Effector memory CD4-positive, alpha-beta T cell (primary cell): ENCODE results near the gene CEP170B.
"Not testable (repeated sequence)": the region's sequence is repeated elsewhere in the genome, so short reads cannot be mapped to it uniquely, and the experiment has no call there.

ENCODE experiments used
- DNase-seq, 3 donors: peaks; one replicate each; pipeline ENCODE4 v3.0.0-alpha.2; 2020
- H3K27ac ChIP-seq: 2 replicates; pipeline ENCODE4 v1.7.0; 2013; ENCODE audit warnings: mild to moderate bottlenecking, low read length, moderate library complexity; ENCODE audit not compliant: insufficient read depth, poor library complexity, severe bottlenecking
- H3K27me3 ChIP-seq: replicated peaks from 2 replicates; pipeline ENCODE4 v1.7.0; 2013; ENCODE audit warnings: mild to moderate bottlenecking, low read length; ENCODE audit not compliant: insufficient read depth, control insufficient read depth, poor library complexity, severe bottlenecking
- H3K36me3 ChIP-seq: 2 replicates; pipeline ENCODE4 v1.7.0; 2013; ENCODE audit warnings: mild to moderate bottlenecking, low read length, moderate library complexity; ENCODE audit not compliant: control insufficient read depth, insufficient read depth
- H3K4me1 ChIP-seq: 2 replicates; pipeline ENCODE4 v1.7.0; 2013; ENCODE audit warnings: low read length, mild to moderate bottlenecking; ENCODE audit not compliant: control insufficient read depth, insufficient read depth, poor library complexity, severe bottlenecking
- H3K4me3 ChIP-seq: 2 replicates; pipeline ENCODE4 v1.7.0; 2013; ENCODE audit warnings: low read length, low read depth, mild to moderate bottlenecking; ENCODE audit not compliant: insufficient read depth, poor library complexity, severe bottlenecking
- H3K9me3 ChIP-seq: 2 replicates; pipeline ENCODE4 v1.7.0; 2013; ENCODE audit warnings: mild to moderate bottlenecking, low read length, moderate library complexity; ENCODE audit not compliant: control insufficient read depth

The CEP170B gene

GRCh38 chr14:104919152-104919992 lies 54.3 kb downstream of the CEP170B start:
- H3K36me3 ChIP-seq, DNase-seq, H3K4me3 ChIP-seq, H3K9me3 ChIP-seq, H3K27ac ChIP-seq, H3K27me3 ChIP-seq, H3K4me1 ChIP-seq: not testable (repeated sequence)

- DNase-seq, result no peak
- Histone ChIP-seq H3K27me3 (peaks cover 5% of the 10 kb centered on the region), H3K4me3 (no peak overlapping the region), H3K27ac (no peak overlapping the region), H3K36me3 (no peaks in the 10 kb centered on the region), H3K9me3 (no peaks in the 10 kb centered on the region), H3K4me1 (no peaks in the 10 kb centered on the region)
These were observed 54.9 kb downstream of the CEP170B start for GRCh38 chr14:104919993-104920315.

GRCh38 chr14:104923640-104924420 lies 58.8 kb downstream of the CEP170B start:
- Histone ChIP-seq H3K27me3 (peaks cover 8% of the 10 kb centered on the region), H3K27ac (no peak overlapping the region), H3K36me3 (no peaks in the 10 kb centered on the region), H3K9me3 (no peaks in the 10 kb centered on the region), H3K4me1 (no peaks in the 10 kb centered on the region), H3K4me3 (no peak overlapping the region)
- no peak for DNase-seq

- Histone ChIP-seq H3K4me3 (no peak within 1 kb of the TSS), H3K36me3 (no peaks in the 10 kb centered on the region), H3K9me3 (no peaks in the 10 kb centered on the region), H3K4me1 (no peaks in the 10 kb centered on the region), H3K27ac (no peak within 1 kb of the TSS), H3K27me3 (peaks cover 8% of the 10 kb centered on the region)
- no peak for DNase-seq
These were observed 59.5 kb downstream of the CEP170B start, which contains the start of gene PLD4 for GRCh38 chr14:104924421-104925213. TSS of gene PLD4 (plus strand) at chr14:104924879. CDS start at chr14:104927141, 2,262 bp downstream.

GRCh38 chr14:104925214-104925854 lies 60.3 kb downstream of the CEP170B start:
- Histone ChIP-seq H3K4me1 (no peaks in the 10 kb centered on the region), H3K4me3 (no peak overlapping the region), H3K27me3 (peaks cover 8% of the 10 kb centered on the region), H3K27ac (no peak overlapping the region), H3K9me3 (no peaks in the 10 kb centered on the region), H3K36me3 (no peaks in the 10 kb centered on the region)
- no peak for DNase-seq

GRCh38 chr14:104925855-104926609 lies 61.0 kb downstream of the CEP170B start:
- no peaks in the 10 kb centered on the region for H3K9me3 ChIP-seq
- peaks cover 8% of the 10 kb centered on the region for H3K27me3 ChIP-seq
- no peak for DNase-seq
- H3K36me3 ChIP-seq, result no peaks in the 10 kb centered on the region
- no peaks in the 10 kb centered on the region for H3K4me1 ChIP-seq
- H3K4me3 ChIP-seq, result no peak overlapping the region
- no peak overlapping the region for H3K27ac ChIP-seq

GRCh38 chr14:104926619-104927431 lies 61.8 kb downstream of the CEP170B start:
- no peak overlapping the region for H3K4me3 ChIP-seq

GRCh38 chr14:104927432-104927816 lies 62.4 kb downstream of the CEP170B start:
- Histone ChIP-seq H3K4me3 (no peak overlapping the region), H3K36me3 (no peaks in the 10 kb centered on the region), H3K27ac (no peak overlapping the region), H3K4me1 (no peaks in the 10 kb centered on the region), H3K9me3 (no peaks in the 10 kb centered on the region), H3K27me3 (peaks cover 8% of the 10 kb centered on the region)
- no peak for DNase-seq

More at GRCh38 chr14:104926619-104927431, 61.8 kb downstream of the CEP170B start:
- no peak overlapping the region for H3K27ac ChIP-seq
- DNase-seq, result no peak
- no peaks in the 10 kb centered on the region for H3K4me1 ChIP-seq
- H3K9me3 ChIP-seq, result no peaks in the 10 kb centered on the region
- H3K27me3 ChIP-seq, result peaks cover 8% of the 10 kb centered on the region
- no peaks in the 10 kb centered on the region for H3K36me3 ChIP-seq
